ENCODE data around the gene ANKIB1.
"Not testable (repeated sequence)": the region's sequence is repeated elsewhere in the genome, so short reads cannot be mapped to it uniquely, and the experiment has no call there.

The ANKIB1 gene

GRCh38 chr7:92442720-92443119 lies 196.9 kb downstream of the ANKIB1 start:
- DNase-seq (ENCODE audit: extremely low read depth in 1 of 2, low read depth in 1 of 2), result not testable (repeated sequence)

- no peak for DNase-seq (ENCODE audit: extremely low read depth in 1 of 2, low read depth in 1 of 2)
Observed at GRCh38 chr7:92446869-92447344, 201.1 kb downstream of the ANKIB1 start.

- peak; percentile 57 to 72 for DNase-seq (ENCODE audit: extremely low read depth in 1 of 2, low read depth in 1 of 2)
Observed at GRCh38 chr7:92447345-92448204, 201.8 kb downstream of the ANKIB1 start, which contains the start of gene GATAD1. Gene GATAD1 (plus strand): TSS chr7:92447482. CDS start chr7:92447730, 248 bp downstream.

- DNase-seq (ENCODE audit: extremely low read depth in 1 of 2, low read depth in 1 of 2), result peak in 1 of 2 donors; percentile 11
Observed at GRCh38 chr7:92448205-92448747, 202.5 kb downstream of the ANKIB1 start.
